Fibroblast of villous mesenchyme (primary cell): ENCODE data around the gene C2orf49. TPM values are rescaled to one million over a fixed set of nuclear protein-coding genes. Genes with fewer than 3 reads are reported as not detected.
A peak's percentile ranks its signal among the peaks of the same experiment; 100 is the strongest.

Experiments used
- DNase-seq: peaks from one replicate; pipeline ENCODE4 v3.0.0-alpha.2; 2010; ENCODE audit warnings: low read depth
- H3K4me3 ChIP-seq: 2 replicates; pipeline ENCODE4 v1.5.1; 2011; ENCODE audit warnings: low read depth, mild to moderate bottlenecking, low read length
- total RNA-seq: library from RNA; depleted of rRNA; stranded (reverse); fragments of >200 nt; gene quantifications from 2 replicates; pipeline ENCODE4 v1.2.3, GENCODE V29; 2012
- TF ChIP-seq, protein P1 (sequence below): IDR thresholded peaks from 2 replicates; pipeline ENCODE4 v1.5.1; 2012; ENCODE audit warnings: low read depth, mild to moderate bottlenecking, low read length; ENCODE audit not compliant: insufficient read depth

Gene C2orf49
- total RNA-seq, 1 donor = 23.7 TPM

DNA sequence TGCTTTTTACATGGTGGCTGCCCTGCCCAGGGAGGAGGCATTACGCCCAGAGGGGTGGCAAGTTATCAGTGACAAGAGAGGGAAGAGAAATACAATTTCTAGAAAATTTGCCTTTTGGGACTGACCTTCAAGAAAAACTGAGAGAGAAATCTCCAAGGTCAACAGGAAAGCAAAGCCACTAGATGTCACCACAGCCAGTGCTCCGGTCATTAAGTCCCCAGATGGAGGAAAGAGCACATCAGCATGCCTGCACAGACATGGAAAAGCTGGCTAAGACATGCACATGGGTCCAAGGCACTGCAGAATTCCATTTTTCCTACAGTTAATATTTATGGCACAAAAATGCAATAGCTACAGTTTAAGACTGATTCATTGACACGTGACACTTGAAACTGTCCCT is 40.5 kb downstream of the C2orf49 start:
- no peak for DNase-seq
- TF ChIP-seq, protein P1, sequence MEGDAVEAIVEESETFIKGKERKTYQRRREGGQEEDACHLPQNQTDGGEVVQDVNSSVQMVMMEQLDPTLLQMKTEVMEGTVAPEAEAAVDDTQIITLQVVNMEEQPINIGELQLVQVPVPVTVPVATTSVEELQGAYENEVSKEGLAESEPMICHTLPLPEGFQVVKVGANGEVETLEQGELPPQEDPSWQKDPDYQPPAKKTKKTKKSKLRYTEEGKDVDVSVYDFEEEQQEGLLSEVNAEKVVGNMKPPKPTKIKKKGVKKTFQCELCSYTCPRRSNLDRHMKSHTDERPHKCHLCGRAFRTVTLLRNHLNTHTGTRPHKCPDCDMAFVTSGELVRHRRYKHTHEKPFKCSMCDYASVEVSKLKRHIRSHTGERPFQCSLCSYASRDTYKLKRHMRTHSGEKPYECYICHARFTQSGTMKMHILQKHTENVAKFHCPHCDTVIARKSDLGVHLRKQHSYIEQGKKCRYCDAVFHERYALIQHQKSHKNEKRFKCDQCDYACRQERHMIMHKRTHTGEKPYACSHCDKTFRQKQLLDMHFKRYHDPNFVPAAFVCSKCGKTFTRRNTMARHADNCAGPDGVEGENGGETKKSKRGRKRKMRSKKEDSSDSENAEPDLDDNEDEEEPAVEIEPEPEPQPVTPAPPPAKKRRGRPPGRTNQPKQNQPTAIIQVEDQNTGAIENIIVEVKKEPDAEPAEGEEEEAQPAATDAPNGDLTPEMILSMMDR = no peak
- no peak overlapping the region for H3K4me3 ChIP-seq

DNA sequence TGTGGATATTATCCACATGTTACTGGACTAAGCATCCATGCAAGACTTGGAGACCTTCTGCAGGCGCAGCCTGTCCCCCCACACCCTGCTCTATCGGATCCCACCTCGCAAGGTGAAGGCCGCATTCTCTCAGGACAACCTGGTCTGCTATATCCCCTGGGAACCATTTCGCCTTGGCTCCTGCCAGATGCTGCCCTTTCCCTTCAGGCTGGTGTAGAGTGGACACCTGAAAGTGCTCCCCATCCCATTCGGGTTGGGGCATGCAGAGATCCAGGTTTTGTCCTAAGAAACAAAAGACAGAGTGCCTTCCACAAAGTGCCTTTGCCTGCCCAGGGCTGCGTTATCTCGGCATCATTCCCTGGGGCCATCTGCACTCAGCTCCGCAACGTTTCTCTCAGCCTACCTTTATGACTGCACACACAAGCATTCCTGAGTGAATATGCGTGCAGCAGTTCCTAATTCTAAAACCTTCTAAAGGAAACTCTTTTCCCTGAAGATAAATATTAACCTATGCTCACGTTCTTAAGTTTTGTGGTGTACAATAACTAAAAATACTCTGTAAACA is 41.0 kb downstream of the C2orf49 start:
- no peak for DNase-seq
- TF ChIP-seq, protein P1 = no peak
- H3K4me3 ChIP-seq = no peak overlapping the region

DNA sequence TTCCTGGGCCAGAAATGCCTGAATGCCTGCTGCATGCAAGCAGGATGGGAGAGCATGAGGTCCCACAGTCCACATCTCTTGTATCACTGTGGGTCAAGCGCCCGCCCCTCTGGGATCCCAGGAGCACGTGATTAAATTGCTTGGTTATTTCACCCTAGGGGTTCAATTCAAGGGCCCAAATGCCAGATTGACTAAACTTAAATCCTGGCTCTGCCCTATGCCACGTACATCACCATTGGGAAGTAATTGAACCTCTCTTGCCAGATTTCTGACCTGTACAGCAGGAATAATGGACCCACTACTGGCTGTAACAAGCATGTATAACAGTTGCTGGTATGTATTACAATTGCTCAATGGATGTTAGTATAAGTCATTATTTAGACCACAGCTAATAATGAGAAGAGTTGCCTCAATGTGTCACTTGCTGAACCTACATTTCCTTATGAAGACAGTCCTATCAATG is 41.6 kb downstream of the C2orf49 start:
- H3K4me3 ChIP-seq = no peak overlapping the region
- DNase-seq = no peak
- TF ChIP-seq, protein P1 = no peak

DNA sequence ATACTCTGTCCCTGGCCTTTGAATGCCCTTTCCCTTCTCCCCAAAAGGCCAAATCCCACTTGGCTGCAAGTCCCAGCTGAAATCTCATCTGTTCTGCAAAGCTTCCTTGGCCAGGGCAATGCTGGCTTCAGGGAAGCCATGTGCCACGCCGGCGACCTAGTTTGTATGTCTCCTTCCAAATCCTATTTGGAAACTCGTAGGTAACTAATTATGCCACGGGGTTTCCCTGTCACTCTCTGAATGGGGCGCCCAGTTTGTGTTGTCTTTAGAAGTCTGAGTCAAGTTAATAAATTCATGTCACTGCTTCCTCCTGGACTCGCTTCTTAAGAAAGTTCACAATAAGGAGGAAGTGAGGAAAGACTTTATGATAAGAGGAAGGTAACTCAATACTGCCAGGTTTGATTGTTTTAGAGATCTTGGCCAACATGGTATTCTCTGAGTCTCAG is 42.4 kb downstream of the C2orf49 start:
- DNase-seq = no peak
- TF ChIP-seq, protein P1 = no peak

DNA sequence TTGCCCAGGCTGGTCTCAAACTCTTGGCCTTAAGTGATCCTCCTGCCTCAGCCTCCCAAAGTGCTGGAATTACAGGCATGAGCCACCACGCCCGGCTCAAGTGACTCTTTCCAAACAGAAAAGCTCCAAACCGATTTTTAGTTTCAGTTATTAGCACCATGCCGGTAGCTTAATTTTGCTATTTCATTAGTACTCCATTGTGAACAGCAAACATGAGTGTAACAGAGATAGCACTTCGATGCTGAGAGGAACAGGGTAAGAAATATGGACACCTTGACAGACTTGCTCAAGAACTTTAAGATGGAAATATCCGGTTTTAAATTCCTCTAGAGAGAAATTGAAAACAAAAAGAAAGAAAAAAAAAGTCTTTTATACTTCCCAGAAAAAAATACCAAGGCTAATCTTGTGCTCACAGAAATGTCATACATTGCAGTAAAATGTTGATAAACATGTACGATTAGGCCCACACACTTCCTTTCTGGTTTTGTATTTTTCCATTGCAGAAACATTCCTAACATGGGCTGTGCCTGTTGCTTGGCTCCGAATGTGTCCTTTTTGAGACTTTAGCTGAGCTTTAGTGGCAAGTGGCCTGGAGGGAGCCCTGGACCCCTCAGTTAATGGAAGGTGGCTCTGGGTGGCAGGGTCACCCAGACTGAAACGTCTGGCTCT is 43.2 kb downstream of the C2orf49 start:
- TF ChIP-seq, protein P1 = no peak
- H3K4me3 ChIP-seq = no peak overlapping the region
- DNase-seq = peak; percentile 89

More for the DNA sequence above, 42.4 kb downstream of the C2orf49 start:
- H3K4me3 ChIP-seq = no peak overlapping the region

DNA sequence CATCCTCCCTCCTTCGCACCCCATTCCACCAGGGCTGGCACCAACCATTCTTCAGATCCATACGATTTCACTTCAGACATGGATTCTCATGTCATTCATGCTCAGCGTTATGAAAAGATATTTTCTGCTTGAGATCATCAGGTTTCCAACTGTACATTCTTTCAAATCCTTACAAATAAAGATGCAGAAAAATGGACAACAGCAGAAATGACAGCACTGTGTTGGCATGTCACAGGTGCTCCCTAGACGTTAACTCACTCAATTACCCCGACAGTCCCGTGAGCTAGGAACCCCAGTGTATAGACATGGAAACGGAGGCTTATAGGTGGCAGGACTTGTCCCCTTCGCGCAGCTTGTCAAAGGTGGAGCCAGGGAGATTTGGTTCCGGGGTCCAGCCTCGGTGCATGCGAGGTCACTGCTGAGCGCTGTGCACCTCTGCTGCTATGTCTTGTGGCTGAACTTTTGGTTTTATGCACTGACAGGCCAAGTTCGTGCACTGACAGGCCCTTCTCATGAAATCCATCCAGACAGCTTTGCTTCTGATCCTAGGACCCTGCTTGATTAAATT is 43.8 kb downstream of the C2orf49 start:
- TF ChIP-seq, protein P1 = no peak
- no peak for DNase-seq
- no peak overlapping the region for H3K4me3 ChIP-seq
